NCI-H510A treated with DMSO at 0.1 percent for 48 hours (cell line): ENCODE measurements around the gene LAMC1.

Experiments used
- DNase-seq: peaks from one replicate; lab custom pipeline; 2025; lab: John Stamatoyannopoulos, UW

Gene LAMC1

DNA sequence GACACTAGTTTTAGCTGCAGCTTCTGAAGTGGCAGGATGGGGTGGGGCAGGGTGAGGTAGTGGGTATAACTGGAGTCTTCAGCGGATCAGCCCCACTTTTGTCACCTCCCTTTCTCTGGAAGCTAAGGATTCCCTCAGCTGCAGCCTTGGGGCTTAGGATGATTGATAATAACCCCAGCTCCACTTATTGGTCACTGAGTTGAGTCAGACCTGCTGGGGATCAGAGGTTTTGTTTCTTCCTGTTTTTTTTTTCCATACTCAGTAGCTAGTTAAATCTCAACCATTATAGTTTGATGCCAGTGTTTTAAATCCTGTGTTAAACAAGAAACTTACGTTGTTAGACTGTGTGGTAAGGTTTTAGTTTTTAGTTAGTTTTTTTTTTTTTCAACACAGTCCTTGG, 57.2 kb downstream of the LAMC1 start:
- no peak for DNase-seq

DNA sequence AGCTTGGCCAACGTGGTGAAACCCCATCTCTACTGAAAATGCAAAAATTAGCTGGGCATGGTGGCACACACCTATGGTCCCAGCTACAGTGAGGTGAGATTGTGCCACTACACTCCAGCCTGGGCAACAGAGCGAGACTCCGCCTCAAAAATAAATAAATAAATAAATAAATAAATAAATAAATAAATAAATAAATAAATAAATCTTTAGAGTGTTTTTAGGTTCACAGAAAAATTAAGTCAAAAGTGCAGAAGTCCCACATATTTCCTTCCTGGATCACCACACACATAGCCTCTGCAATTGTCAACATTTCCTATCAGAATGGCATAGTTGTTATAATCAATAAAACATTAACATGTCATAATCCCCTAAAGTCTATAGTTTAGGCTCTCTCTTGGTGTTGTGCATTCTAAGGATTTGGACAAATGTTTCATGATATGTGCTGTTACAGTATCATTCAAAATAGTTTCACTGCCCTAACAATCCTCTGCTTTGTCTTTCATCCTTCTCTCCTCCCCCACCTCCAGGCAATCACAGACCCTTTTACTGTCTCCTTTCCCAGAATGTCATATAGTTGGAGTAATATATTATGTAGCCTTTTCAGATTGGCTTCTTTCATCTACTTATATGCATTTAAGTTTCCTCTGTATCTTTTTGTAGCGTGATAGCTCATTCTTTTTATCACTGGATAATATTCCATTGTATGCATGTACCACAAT, 58.3 kb downstream of the LAMC1 start:
- DNase-seq: no peak

DNA sequence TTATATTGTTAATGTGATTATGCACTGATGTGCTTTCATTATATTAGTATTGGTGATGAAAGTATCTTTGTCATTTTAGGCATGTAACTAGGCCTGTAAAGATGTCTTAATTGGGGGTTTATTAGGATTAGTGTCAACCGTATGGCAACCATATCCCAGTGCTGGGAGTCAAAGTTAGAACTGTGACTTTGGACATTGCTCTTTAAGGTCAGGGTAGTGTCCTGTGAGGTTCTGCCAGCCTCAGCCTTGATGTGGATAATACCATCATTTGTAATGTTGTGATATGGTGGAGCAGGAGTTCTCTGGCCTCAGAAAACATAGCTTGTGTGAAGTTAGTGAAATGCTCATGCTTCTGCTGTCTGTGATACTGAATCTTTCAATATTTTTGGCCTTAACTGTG, 59.4 kb downstream of the LAMC1 start:
- no peak for DNase-seq

DNA sequence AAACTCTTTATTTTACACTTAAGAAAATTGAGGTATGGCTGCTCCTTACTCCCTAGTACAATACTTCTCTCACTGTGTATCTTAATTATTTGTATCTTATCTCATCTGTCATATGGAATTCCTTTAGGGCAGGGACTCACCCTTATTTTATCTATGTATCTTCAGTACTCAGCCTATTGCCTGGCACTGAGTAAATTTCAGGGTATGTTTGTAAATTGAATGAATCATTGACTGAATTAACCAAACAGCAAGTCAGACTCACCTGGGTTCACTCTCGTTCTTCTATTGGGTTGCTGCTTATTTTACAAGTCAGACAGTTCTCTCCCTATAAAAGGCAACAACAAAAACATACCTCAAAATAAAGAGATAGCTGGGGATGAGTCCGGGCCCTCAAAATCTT, 63.8 kb downstream of the LAMC1 start:
- no peak for DNase-seq

DNA sequence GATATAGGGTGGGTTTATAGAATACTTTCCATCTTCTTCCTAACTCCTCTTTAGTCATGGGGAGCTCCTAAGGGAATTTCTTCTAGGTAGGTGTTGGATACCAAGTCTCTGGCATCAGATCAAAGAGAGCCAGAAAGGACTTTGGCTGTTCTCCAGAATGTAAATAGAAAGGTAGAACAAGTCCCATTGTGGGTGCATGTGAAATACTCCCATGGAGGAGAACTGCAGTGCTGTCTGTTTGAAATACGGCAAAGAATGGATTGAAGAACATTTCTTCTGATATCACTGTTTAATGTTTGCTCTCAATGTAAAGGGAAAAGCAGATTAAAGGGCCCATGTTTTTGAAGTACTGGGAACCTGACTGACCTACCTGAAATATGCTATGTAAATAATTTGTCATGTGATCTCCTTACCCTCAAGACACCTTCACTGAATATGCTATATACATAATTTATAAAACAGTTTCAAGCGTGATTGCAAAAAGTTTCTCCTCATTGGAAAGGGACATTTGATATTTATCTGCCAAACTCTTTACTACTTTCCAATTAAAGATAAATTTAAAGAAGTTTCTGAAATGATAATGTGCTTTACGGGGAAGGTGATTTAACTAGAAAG, 65.9 kb downstream of the LAMC1 start:
- DNase-seq: peak; percentile 72

DNA sequence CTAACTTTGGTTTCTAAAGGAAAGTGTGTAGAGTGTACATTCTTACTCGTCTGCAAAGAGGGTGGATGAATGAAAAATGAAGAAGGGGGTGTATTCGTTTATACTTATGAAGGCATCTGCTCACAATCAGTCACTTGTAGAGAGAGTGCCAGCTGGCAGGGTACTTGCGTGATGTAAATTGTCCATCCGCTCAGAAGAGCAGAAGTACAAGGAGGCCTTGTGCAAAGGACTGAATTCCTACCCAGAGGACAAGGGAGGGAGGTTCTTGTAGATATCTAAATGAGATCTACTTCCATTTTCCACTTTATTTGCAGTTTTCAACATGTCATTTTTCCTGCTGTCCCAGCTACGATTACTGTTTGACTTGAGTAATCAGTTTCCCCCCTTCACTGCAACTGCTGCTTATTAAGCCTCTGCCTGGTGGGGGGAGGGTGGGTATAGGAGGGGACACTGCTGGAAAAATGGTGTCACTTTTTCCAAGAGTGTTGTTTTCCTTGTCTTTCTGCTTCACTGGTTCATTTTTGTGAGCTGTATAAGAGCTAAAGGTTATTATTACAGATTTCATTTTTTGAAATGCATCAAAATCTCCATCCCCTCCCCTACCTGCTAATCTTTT, 67.3 kb downstream of the LAMC1 start:
- DNase-seq: peak; percentile 26

DNA sequence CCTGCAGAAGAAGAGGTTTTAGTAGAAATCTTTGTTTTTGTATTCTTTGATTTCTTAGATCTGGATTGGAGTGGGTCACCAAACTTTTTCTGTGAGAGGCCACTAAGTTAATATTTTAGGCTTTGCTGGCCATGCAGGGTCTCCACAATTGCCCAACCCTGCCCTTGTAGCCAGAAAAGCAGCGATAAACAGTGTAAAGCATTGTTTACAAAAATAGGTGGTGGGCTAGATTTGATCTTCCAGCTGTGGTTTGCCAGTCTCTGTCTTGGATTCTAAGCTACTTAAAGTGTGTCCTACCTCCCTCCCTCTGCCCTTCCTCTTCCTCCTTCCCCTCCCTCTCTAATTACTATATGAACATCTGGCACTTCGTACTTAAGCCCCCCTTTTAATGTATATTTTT, 68.0 kb downstream of the LAMC1 start:
- no peak for DNase-seq

DNA sequence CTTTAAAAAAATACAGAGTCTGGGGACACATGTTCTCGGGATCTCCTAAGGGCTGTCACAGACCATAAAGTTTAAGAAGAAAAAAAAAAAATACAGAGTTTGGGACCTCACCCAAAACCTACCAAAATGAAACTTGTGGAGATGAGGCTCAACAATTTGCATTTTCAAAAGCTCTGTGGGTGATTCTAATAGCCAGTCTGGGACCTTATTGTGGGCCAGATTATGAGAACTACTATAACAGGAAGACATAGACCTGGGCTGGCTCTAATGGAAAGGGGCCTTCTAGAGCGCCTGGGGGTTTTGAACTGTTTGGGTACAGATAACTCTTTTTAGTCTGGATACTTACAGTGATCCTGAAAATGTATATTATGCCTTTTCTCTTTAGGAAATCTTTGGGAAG, 69.1 kb downstream of the LAMC1 start:
- DNase-seq: no peak

DNA sequence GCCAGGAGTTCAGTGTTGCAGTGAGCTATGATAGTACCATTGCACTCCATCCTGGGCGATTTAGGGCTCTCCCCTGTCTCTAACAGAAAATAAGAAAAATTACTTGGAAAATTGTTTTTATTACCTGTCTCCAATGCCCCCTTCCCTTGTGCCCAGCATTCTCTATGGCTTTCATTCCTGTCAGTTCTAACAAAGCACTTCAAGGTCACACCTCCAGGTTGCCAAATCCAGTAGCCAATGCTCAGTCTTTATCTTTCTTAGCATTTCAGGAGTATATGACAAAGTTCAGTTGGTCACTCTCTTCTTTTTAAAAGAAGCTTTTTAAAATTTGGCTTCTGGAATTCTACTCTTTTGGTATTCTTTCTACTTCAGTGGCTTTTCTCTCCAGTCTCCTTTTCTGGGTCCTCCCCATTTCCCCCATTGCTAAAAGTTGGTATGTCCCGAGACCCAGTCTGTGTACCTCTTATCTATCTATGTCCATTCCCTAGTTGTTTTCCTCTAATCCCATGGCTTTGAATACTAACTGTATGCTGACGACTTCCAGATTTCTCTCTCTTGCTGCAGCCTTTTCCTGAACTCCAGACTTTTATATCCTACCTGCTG, 69.9 kb downstream of the LAMC1 start:
- no peak for DNase-seq

DNA sequence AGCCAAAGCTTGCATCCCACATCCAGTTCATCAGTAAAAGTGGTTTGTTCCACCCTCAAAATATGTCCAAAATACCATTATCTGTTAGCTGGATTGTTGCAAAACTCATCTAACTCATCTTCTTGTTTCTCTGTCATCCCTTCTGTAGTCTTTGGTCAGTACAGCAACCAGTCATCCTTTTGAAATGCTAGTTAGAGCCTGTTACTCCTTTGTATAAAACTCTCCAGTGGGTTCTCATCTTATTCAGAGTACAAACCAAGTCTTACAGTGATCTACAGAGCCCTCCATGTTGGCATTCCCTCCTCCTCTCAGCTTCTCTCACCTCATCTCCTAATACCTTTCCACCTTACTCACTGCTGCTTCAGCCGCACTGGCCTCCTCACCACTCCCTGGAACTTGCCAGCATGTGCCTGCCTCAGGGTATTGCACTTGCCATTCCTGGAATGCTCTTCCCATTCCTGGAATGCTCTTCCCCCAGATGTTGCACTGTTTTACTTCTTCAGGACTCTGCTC, 70.6 kb downstream of the LAMC1 start:
- DNase-seq: no peak

DNA sequence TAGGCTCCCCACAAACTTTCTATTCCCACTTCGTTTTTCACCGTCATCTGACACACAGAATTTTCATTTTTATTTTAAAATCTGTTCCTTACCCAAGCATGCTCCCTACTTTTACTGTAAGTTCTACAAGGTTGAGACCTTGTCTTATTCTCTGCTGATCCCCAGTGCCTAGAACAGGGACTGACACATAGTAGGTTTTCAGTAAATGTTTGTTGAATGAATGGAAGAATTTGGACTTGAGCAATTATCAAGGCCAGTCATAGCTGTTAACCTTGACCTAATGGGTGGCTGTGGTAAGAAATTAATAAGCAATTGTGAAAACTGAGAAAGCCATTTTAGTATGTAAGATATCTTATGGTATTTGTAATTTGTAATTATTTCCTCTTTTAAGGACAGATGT, 71.1 kb downstream of the LAMC1 start:
- no peak for DNase-seq

DNA sequence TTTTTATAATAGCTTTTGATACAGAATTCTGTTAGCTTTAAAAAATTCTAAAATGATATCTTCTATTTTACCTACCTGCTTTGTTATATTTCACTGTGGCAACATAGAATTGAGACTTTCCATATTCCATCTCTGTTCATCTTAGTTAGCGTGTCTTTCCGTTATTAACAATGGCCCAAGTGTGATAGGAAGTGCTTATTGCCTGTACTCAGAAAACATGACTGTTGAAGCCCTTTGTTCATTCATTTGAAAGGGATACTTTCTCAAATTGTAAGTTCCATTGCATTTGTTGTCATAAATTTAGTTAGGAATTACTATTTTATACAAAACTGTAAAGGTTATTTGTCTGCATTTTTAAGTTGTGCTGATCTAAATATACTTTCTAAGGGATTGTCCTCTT, 73.1 kb downstream of the LAMC1 start:
- no peak for DNase-seq

DNA sequence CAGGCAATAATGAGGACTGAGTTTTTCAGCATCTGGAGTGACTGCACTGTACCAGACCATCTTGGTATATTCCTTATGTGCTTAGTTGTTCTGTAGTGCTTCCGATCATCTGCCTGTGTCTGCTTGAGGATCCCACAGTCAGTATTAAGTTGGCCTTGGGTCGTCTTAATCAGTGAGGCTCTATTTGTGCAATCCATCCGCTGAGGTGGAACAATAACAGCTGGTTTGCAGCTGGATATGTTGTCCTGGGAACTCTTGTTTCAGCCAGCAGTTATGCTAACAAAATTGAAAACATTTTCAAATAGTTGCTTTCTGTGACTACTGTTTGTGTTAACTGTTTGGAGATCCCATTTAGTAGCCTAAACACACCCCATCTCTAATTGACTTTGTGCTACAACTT, 73.7 kb downstream of the LAMC1 start:
- DNase-seq: no peak

DNA sequence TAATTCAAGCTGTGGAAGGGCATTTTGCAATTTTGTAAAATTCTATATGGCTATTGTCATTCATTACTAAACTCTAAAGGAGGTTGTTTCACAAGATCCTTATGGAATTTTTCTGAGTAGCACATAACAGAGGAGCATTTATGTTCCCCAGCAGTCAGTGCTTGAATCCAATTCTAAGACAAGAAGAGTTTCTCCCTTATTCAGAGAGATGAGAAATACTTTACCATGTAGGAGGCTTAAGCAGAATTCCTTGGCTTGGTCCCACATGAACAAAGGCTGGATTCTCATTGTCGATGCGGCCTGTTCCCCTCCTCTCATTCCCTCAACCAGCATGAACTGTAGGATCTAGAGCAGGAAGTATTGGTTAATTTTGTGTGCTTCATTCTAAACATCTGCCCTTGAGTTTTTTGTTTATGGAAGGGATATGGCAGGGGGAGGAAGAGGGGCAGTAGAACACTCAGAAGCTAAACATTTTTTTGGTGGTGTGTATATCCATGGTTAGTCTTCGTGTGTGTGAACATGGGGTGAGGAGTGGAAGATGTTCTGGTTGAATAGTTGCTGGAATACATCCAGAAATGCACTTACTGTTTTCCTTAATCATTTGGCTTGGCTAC, 74.3 kb downstream of the LAMC1 start:
- DNase-seq: no peak

DNA sequence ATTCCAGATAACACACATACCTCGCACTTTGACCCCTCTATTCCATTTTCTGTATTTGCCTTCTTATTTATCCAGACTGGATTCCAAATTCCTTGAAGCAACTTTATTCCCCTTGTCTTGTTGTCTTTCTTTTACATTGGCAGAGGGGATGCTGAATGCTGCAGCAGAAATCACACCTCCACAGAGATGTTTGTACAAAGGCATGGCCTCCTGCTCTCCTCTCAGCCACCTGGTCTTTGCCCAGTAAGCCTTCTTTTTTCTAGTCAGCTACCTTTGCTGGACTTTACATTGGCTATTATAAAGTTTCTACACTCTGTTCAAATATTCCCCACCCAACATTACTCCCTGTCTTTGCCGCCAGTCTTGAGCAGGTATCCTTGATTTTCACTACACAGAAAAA, 75.1 kb downstream of the LAMC1 start:
- DNase-seq: no peak

DNA sequence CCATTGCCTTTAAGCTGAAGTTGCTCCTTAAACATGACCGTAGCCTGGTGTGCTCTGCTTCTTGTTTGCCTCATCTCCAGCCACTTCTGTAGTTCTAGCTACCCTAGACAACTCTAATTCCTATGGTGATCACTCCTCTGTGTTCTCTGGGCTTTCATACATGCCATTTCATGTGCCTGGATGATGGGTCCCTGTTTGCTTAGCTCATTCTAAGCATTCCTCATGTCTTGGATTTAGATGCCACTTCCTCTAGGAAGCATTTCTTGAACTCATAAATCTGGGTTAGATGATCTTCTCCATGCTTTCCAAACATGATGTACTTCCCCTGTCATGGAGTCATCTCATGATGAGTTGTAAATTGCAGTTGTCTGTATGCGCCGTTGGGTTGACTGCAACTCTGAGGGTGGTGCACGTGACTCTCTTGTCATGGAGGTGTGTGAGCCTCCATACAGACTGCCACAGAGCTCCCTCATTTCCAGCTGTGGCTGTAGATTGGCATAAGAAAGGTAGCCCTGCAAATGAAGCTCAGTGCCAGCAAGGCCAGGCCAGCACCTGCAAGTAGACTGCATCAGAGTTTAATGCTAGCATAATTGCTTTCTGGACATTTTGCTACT, 77.2 kb downstream of the LAMC1 start:
- no peak for DNase-seq

DNA sequence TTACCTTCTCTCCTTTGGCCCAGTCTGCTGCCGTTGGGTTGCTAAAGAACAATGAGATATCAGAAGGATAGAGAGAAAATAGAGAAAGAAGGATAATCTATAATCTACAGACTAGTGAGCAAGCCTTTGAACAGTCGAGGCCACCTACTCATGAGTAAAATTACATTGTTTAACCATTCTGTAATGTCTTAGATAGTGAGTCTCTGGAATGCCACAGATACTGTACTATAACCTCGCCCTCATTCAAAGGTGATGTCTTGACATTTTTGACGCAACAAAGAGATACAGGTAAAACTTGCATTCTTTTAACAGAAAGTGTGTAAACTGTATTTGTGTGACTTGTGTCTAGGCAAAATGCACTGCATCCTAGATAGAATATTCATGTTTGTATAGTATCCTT, 77.9 kb downstream of the LAMC1 start:
- DNase-seq: no peak

DNA sequence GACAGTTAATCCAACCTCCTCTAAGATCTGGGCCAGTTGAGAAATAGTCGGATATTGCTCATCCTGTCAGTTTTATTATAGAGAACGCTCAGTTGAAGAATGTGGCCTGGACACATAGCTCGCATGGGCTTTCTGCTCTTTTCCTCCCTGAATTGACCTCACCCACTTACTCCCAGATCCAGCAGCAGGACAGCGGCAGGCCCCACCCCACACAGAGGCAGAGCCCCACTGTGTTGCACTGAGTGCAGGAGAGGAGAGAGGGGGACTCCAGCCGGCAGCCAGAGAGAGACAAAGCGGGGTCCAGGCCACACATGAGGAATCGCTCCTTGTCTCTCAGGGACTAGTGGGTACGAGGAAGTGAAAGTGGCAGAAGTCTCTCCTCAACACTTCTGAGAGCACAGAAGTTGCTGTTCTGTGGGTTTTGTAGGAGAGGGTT, 78.6 kb downstream of the LAMC1 start:
- no peak for DNase-seq

DNA sequence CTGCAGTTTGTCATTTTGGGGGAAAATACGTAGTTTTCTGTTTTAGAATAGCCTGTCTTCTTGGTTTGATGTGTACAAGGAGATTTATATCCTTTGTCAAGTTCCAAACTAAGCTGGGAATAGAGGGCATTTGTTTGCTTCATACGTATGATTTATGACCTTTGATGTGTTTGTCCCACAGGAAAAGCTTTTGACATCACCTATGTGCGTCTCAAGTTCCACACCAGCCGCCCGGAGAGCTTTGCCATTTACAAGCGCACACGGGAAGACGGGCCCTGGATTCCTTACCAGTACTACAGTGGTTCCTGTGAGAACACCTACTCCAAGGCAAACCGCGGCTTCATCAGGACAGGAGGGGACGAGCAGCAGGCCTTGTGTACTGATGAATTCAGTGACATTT, 79.9 kb downstream of the LAMC1 start:
- peak; percentile 62 for DNase-seq

DNA sequence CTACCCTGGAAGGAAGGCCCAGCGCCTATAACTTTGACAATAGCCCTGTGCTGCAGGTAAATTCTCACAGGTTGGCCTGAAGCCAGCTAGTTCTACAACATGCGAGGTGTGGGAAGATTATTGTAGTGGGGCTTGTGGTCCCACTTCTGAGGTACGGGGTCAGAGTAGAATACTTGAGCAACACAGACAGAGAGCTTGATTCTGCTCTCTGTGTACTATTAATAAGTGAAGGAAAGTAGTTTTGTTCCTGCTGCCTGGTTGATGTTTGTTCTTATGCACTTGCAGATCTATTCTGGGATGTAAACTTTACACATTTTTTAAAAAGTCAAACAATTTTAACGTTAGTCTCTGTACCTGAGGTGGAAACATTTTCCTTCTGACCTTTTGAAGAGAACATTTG, 80.4 kb downstream of the LAMC1 start:
- no peak for DNase-seq

DNA sequence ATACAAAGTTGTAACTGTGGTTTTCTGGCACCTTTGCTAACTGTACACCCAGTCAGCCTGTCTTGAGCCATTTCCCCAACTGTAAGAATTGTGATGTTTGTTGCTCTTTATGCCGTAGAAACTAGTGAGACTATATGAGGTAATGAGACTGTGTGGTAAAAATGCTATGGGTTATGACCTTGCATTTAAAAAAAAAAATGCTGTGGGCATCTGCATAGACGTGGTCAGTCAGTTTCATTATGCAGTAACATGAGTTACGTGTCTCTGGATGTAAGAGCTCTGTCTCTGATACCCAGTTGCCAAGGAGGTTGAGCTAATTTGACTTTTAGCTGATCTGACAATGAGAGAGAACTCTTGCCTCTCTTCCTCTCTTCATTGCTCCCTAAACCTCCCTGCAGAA, 82.2 kb downstream of the LAMC1 start:
- no peak for DNase-seq

DNA sequence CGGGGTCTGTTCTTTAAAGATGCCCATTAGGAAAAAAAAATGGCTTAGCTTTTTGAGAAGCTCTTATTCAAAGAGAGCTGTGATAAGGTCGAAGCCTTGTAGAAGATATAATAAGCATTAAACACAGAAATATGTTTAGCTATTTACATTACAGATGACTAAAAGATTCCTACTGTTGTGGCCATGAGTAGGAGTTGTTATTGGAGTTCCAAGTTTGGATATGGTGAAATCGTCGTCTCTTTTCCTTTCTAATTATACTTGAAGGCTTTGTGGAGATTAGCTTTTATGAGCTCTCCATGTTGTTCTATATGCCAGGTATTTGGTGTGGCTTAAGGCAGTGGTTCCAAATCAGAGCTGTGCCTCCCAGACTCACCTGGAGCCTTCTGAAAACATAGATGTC, 82.9 kb downstream of the LAMC1 start:
- no peak for DNase-seq
